ENCODE measurements around the gene FCHSD2. TPM values are rescaled to one million over a fixed set of nuclear protein-coding genes. Genes with fewer than 3 reads are reported as not detected.

The FCHSD2 gene
- total and polyA plus RNA-seq, 2 donors (not counting 3 experiments of a cell fraction or from before 2014, with no cell fraction given), result 20.8 to 56.9 TPM

GRCh38 chr11:73152861-73153483 lies 10.9 kb upstream of the FCHSD2 start:
- Histone ChIP-seq H3K9me3 (replicated peaks; ENCODE audit: control insufficient read depth, insufficient read depth, low read length) (no peaks in the 10 kb centered on the region), H4K20me1 (replicated peaks; ENCODE audit: control insufficient read depth, extremely low read depth, insufficient read depth, low read length) (no peaks in the 10 kb centered on the region), H3K4me1 (ENCODE audit: control insufficient read depth, extremely low read depth, insufficient read depth, low read length) (no peaks in the 10 kb centered on the region), H3K4me2 (ENCODE audit: insufficient read depth, low read length) (no peak overlapping the region), H3K27ac (ENCODE audit: insufficient read depth, low read depth, low read length) (no peak overlapping the region), H3K9ac (replicated peaks; ENCODE audit: extremely low read depth, insufficient read depth, low read length) (no peak overlapping the region), H2AFZ (ENCODE audit: low read depth, low read length) (no peak overlapping the region), H3K9me1 (replicated peaks; ENCODE audit: control insufficient read depth, extremely low read depth, insufficient read depth, low read length) (no peaks in the 10 kb centered on the region), H3K36me3 (ENCODE audit: control insufficient read depth in 2 of 2, extremely low read depth in 1 of 2, insufficient read depth in 2 of 2, low read length in 2 of 2) (no peaks in the 10 kb centered on the region), H3K4me3 (replicated peaks in 1 of 3; ENCODE audit: insufficient read depth in 1 of 3, low read depth in 1 of 3, low read length in 3 of 3) (no peak overlapping the region), H3K79me2 (ENCODE audit: control insufficient read depth, insufficient read depth, low read length) (no peaks in the 10 kb centered on the region), H3K27me3 (ENCODE audit: control insufficient read depth in 2 of 2, insufficient read depth in 2 of 2, low read length in 2 of 2) (no peaks in the 10 kb centered on the region)
- FAIRE-seq, result no peak
- dilution Hi-C loops (cut with MboI; ENCODE audit: extremely low pct_ligation_motif_present, low sequenced_read_pairs), result no loop called here
- TF ChIP-seq JUN (IDR thresholded peaks at IDR 0.05; ENCODE audit: borderline replicate concordance, insufficient read depth, insufficient read length, low read depth) (no peak), MAX (IDR thresholded peaks at IDR 0.05; ENCODE audit: insufficient read depth, insufficient read length) (no peak), FOS (IDR thresholded peaks at IDR 0.05; ENCODE audit: borderline replicate concordance, insufficient read depth, low read length) (no peak), POLR2AphosphoS5 (IDR thresholded peaks at IDR 0.05; ENCODE audit: insufficient read depth, low read depth, low read length) (no peak), MYC (IDR thresholded peaks at IDR 0.05; ENCODE audit: low read depth, low read length) (no peak), POLR2A (IDR thresholded peaks at IDR 0.05; ENCODE audit: low read depth, low read length) (no peak), GATA2 (IDR thresholded peaks at IDR 0.05; ENCODE audit: insufficient read depth, insufficient read length, low read depth, low read length) (no peak), EZH2 (IDR thresholded peaks at IDR 0.05; ENCODE audit: borderline replicate concordance, low read depth, low read length, severe bottlenecking) (no peak), CTCF (IDR thresholded peaks at IDR 0.05; ENCODE audit: extremely low read depth in 1 of 2, insufficient read depth in 1 of 2, low read depth in 1 of 2, low read length in 2 of 2) (no peak)
- ChIA-PET CTCF (interaction anchor here (1.2 to 1.3 kb wide), 2 partner anchors 10 to 25 kb away, joined by 3 to 5 read pairs; no protein-coding TSS in a partner anchor), POLR2A (interaction anchor here (0.7 kb wide), 1 partner anchor 9 kb away, joined by 5 read pairs; no protein-coding TSS in a partner anchor)
- DNase-seq (ENCODE audit: low read depth, low spot score), result no peak
- intact Hi-C loops (cut with micrococcal nuclease), result no loop called here
- BruUV-seq (replicated peaks), result no TSS peak

Measured in endothelial cell of umbilical vein (primary cell).